ENCODE results near the gene GRIN2A. TPM values are rescaled to one million over a fixed set of nuclear protein-coding genes. Genes with fewer than 3 reads are reported as not detected.
A peak's percentile ranks its signal among the peaks of the same experiment; 100 is the strongest.

GRIN2A gene
- total and polyA plus RNA-seq, 2 of the 13 experiments (the other 11 are each of a cell fraction or from before 2014, with no cell fraction given): not detected

DNA sequence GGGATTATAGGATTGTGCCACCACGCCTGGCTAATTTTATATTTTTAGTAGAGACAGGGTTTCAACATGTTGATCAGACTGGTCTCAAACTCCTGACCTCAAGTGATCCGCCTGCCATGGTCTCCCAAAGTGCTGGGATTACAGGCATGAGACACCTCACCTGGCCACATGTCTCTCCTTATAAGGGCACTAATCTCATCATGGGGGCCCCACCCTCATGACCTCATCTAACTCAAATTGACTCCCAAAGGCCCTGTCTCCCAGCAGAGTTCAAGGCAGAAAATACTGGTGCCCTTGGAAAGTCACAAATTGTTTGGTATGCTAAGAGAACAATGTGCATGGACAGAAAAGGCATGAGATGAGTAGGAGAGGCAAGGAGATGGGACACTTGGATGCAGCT, 49.3 kb upstream of the GRIN2A start:
- no TSS peak for BruUV-seq (replicated peaks)
- peaks cover 6% of the 10 kb centered on the region for H3K9me3 ChIP-seq (ENCODE audit: low read length)
- H3K36me3 ChIP-seq (replicated peaks in 1 of 2; ENCODE audit: control insufficient read depth in 1 of 2, insufficient read depth in 2 of 2, low read length in 2 of 2): no peaks in the 10 kb centered on the region
- FAIRE-seq (no peak), DNase-seq (ENCODE audit: low spot score) (no peak), ATAC-seq (no peak)
- H3K4me3 ChIP-seq (replicated peaks in 1 of 3; ENCODE audit: insufficient read depth in 1 of 3, low read depth in 2 of 3, low read length in 3 of 3): no peak overlapping the region
- peaks cover 12% of the 10 kb centered on the region; the same call in 1 of the 2 replicates for H3K4me1 ChIP-seq (ENCODE audit: insufficient read depth, low read length)
- intact Hi-C loops (cut with micrococcal nuclease; ENCODE audit: unreplicated experiment): no loop called here
- 49% methylated on average over 2 of the region's 2 CpGs for WGBS (ENCODE audit: low lambda C conversion rate)
- H3K27ac ChIP-seq (ENCODE audit: extremely low read length, insufficient read depth, low read length): no peak overlapping the region
- peaks cover 1 to 6% of the 10 kb centered on the region in 2 experiments; a peak in 3 of 5 replicates for H3K27me3 ChIP-seq (ENCODE audit: control insufficient read depth in 1 of 2, insufficient read depth in 2 of 2, low read length in 2 of 2)
- in situ Hi-C loops (cut with HindIII; ENCODE audit: extremely low pct_ligation_motif_present, low pct_unique_long_range_greater_than_20kb): no loop called here
- H3K79me2 ChIP-seq (ENCODE audit: insufficient read depth, low read length): no peaks in the 10 kb centered on the region
- ChIA-PET CTCF (ENCODE audit: low intra/inter-chr PET ratio, low total read pairs) (no interaction called here), POLR2A (no interaction called here)
- no peak overlapping the region for H3K4me2 ChIP-seq (ENCODE audit: low read depth, low read length)
- H3K9ac ChIP-seq (ENCODE audit: insufficient read depth, low read depth, low read length): no peak overlapping the region
- TF ChIP-seq SP1 (IDR thresholded peaks at IDR 0.05) (no peak), SP1 (CRISPR knock-in tag; IDR thresholded peaks at IDR 0.05) (no peak), ZNF264 (CRISPR knock-in tag; IDR thresholded peaks at IDR 0.05) (peak; percentile 99)
- H2AFZ ChIP-seq (ENCODE audit: low read length): no peak overlapping the region
- H4K20me1 ChIP-seq (ENCODE audit: insufficient read depth, low read length): no peaks in the 10 kb centered on the region

DNA sequence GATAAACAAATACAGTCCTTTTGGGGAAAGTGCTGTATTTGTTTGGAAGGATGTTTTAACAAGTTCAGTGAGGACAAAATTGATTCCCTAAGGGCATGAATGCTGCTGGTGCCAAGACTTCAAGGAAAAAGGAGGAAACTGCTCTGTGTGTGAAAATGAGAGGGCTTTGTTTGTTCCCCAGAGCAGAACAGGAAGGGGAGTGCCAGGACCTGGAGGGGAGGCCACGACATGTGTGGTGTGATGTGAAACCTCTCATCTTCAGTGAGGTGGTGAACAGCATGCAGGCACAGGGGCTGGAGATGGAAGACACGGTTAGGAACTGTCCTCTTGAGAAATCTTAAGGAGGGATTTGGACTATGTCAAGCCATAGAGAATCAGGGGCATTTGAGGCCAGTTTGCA, 46.6 kb upstream of the GRIN2A start:
- FAIRE-seq: no peak
- in situ Hi-C loops (cut with HindIII; ENCODE audit: extremely low pct_ligation_motif_present, low pct_unique_long_range_greater_than_20kb): no loop called here

More for the DNA sequence above, 46.6 kb upstream of the GRIN2A start:
- no peak overlapping the region for H3K4me2 ChIP-seq (ENCODE audit: low read depth, low read length)
- H2AFZ ChIP-seq (ENCODE audit: low read length): no peak overlapping the region
- ATAC-seq: no peak
- POLR2A ChIA-PET: no interaction called here
- peaks cover 1 to 10% of the 10 kb centered on the region in 2 experiments; a peak in 3 of 5 replicates for H3K27me3 ChIP-seq (ENCODE audit: control insufficient read depth in 1 of 2, insufficient read depth in 2 of 2, low read length in 2 of 2)
- intact Hi-C loops (cut with micrococcal nuclease; ENCODE audit: unreplicated experiment): no loop called here
- H3K79me2 ChIP-seq (ENCODE audit: insufficient read depth, low read length): no peaks in the 10 kb centered on the region
- TF ChIP-seq ZNF224 (CRISPR knock-in tag; IDR thresholded peaks at IDR 0.05) (no peak), ZNF777 (CRISPR knock-in tag; IDR thresholded peaks at IDR 0.05) (no peak), ISX (CRISPR knock-in tag; conservative IDR thresholded peaks at IDR 0.05) (no peak), POLR2A (IDR thresholded peaks at IDR 0.05; ENCODE audit: insufficient read depth in 1 of 2, low read depth in 2 of 2, low read length in 2 of 2) (no peak), BCL6 (CRISPR knock-in tag; IDR thresholded peaks at IDR 0.05) (no peak)
- TF ChIP-seq, protein P1, sequence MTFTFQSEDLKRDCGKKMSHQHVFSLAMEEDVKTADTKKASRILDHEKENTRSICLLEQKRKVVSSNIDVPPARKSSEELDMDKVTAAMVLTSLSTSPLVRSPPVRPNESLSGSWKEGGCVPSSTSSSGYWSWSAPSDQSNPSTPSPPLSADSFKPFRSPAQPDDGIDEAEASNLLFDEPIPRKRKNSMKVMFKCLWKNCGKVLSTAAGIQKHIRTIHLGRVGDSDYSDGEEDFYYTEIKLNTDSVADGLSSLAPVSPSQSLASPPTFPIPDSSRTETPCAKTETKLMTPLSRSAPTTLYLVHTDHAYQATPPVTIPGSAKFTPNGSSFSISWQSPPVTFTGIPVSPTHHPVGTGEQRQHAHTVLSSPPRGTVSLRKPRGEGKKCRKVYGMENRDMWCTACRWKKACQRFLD (CRISPR knock-in tag; IDR thresholded peaks at IDR 0.05; ENCODE audit: borderline replicate concordance): no peak
- TF ChIP-seq, protein P2, sequence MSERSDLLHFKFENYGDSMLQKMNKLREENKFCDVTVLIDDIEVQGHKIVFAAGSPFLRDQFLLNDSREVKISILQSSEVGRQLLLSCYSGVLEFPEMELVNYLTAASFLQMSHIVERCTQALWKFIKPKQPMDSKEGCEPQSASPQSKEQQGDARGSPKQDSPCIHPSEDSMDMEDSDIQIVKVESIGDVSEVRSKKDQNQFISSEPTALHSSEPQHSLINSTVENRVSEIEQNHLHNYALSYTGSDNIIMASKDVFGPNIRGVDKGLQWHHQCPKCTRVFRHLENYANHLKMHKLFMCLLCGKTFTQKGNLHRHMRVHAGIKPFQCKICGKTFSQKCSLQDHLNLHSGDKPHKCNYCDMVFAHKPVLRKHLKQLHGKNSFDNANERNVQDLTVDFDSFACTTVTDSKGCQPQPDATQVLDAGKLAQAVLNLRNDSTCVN (CRISPR knock-in tag; IDR thresholded peaks at IDR 0.05; ENCODE audit: borderline replicate concordance): no peak
- TF ChIP-seq, protein P3, sequence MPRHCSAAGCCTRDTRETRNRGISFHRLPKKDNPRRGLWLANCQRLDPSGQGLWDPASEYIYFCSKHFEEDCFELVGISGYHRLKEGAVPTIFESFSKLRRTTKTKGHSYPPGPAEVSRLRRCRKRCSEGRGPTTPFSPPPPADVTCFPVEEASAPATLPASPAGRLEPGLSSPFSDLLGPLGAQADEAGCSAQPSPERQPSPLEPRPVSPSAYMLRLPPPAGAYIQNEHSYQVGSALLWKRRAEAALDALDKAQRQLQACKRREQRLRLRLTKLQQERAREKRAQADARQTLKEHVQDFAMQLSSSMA (CRISPR knock-in tag; IDR thresholded peaks at IDR 0.05): no peak
- H3K36me3 ChIP-seq (replicated peaks in 1 of 2; ENCODE audit: control insufficient read depth in 1 of 2, insufficient read depth in 2 of 2, low read length in 2 of 2): no peaks in the 10 kb centered on the region
- peaks cover 12% of the 10 kb centered on the region; the same call in 1 of the 2 replicates for H3K4me1 ChIP-seq (ENCODE audit: insufficient read depth, low read length)
- H3K27ac ChIP-seq (ENCODE audit: extremely low read length, insufficient read depth, low read length): no peak overlapping the region
- no peak for DNase-seq (ENCODE audit: low spot score)
- peaks cover 6% of the 10 kb centered on the region for H3K9me3 ChIP-seq (ENCODE audit: low read length)
- H4K20me1 ChIP-seq (ENCODE audit: insufficient read depth, low read length): no peaks in the 10 kb centered on the region
- BruUV-seq (replicated peaks): no TSS peak
- no peak overlapping the region for H3K9ac ChIP-seq (ENCODE audit: insufficient read depth, low read depth, low read length)
- 7% methylated on average over 2 of the region's 2 CpGs for WGBS (ENCODE audit: low lambda C conversion rate)
- no peak overlapping the region for H3K4me3 ChIP-seq (replicated peaks in 1 of 3; ENCODE audit: insufficient read depth in 1 of 3, low read depth in 2 of 3, low read length in 3 of 3)
- CTCF ChIA-PET (ENCODE audit: low intra/inter-chr PET ratio, low total read pairs): no interaction called here

All from HepG2 (cell line).